ENCODE data around the gene SYK. TPM values are rescaled to one million over a fixed set of nuclear protein-coding genes. Genes with fewer than 3 reads are reported as not detected.

SYK gene
- total and polyA plus RNA-seq, 2 of the 4 experiments (the other 2 are of a cell fraction), result not detected

GRCh38 chr9:90841615-90842014 lies 40.0 kb downstream of the SYK start:
- intact Hi-C loops (cut with micrococcal nuclease), result no loop called here
- Histone ChIP-seq H3K9me3 (ENCODE audit: control insufficient read depth, insufficient read depth, low read length) (no peaks in the 10 kb centered on the region), H3K9me1 (ENCODE audit: insufficient read depth, low read length) (peaks cover 3% of the 10 kb centered on the region; the same call in 1 of the 2 replicates), H4K5ac (ENCODE audit: low read depth, low read length) (no peak overlapping the region), H4K8ac (ENCODE audit: low read depth in 2 of 2, low read length in 2 of 2) (no peak overlapping the region), H3K27me3 (ENCODE audit: control insufficient read depth, insufficient read depth, low read length) (no peaks in the 10 kb centered on the region), H3K14ac (replicated peaks; ENCODE audit: low read depth, low read length) (no peak overlapping the region), H3K4me1 (ENCODE audit: control insufficient read depth, insufficient read depth, low read length) (no peaks in the 10 kb centered on the region), H2BK120ac (ENCODE audit: low read depth, low read length) (no peak overlapping the region), H4K20me1 (ENCODE audit: insufficient read depth, low read length) (no peaks in the 10 kb centered on the region), H3K4me2 (ENCODE audit: low read depth, low read length) (no peak overlapping the region), H3K36me3 (ENCODE audit: control insufficient read depth, insufficient read depth, low read length) (no peaks in the 10 kb centered on the region), H2BK15ac (ENCODE audit: low read depth, low read length) (no peak overlapping the region), H2AFZ (replicated peaks; ENCODE audit: low read length, poor library complexity) (no peak overlapping the region), H3K79me1 (ENCODE audit: low read depth in 1 of 2, low read length in 2 of 2) (no peaks in the 10 kb centered on the region), H3K9ac (ENCODE audit: low read depth, low read length) (no peak overlapping the region), H3K18ac (ENCODE audit: low read depth, low read length) (no peak overlapping the region), H2AK9ac (replicated peaks; ENCODE audit: low read depth, low read length, poor library complexity) (no peak overlapping the region), H3K4ac (ENCODE audit: low read depth, low read length) (no peak overlapping the region), H3K27ac (ENCODE audit: insufficient read depth, low read length) (no peak overlapping the region), H3K23ac (ENCODE audit: low read depth, low read length) (no peak overlapping the region), H2AK5ac (ENCODE audit: low read depth, low read length) (no peak overlapping the region), H3K56ac (ENCODE audit: extremely low read depth, insufficient read depth, low read length) (no peak overlapping the region), H2BK20ac (ENCODE audit: low read depth, low read length) (no peak overlapping the region), H4K91ac (ENCODE audit: insufficient read depth, low read depth, low read length) (no peak overlapping the region), H2BK5ac (ENCODE audit: low read depth, low read length, poor library complexity, severe bottlenecking) (peak overlapping the region; percentile 93), H3K4me3 (ENCODE audit: insufficient read depth, low read depth, low read length) (no peak overlapping the region)
- ATAC-seq (ENCODE audit: low read depth) (no peak), DNase-seq (no peak)
- dilution Hi-C loops (cut with HindIII; ENCODE audit: low sequenced_read_pairs, unreplicated experiment), result no loop called here
- no TSS peak for BruUV-seq (replicated peaks)
- in situ Hi-C loops (cut with MboI; ENCODE audit: low sequenced_read_pairs), result no loop called here
- TF ChIP-seq CEBPB (IDR thresholded peaks at IDR 0.05; ENCODE audit: low read depth, low read length) (no peak), CTCF (conservative IDR thresholded peaks at IDR 0.05; ENCODE audit: low read depth, low read length) (no peak), CHD1 (IDR thresholded peaks at IDR 0.05; ENCODE audit: low read depth, low read length) (no peak), RCOR1 (IDR thresholded peaks at IDR 0.05; ENCODE audit: insufficient replicate concordance, low read length) (no peak), POLR2A (IDR thresholded peaks at IDR 0.05; ENCODE audit: low read depth, low read length) (no peak), ELK1 (IDR thresholded peaks at IDR 0.05; ENCODE audit: borderline replicate concordance, low read depth, low read length) (no peak), MAZ (IDR thresholded peaks at IDR 0.05; ENCODE audit: borderline replicate concordance, low read depth, low read length) (no peak), MAFK (IDR thresholded peaks at IDR 0.05; ENCODE audit: low read depth, low read length) (no peak), RAD21 (IDR thresholded peaks at IDR 0.05; ENCODE audit: low read length) (no peak), NFE2L2 (IDR thresholded peaks at IDR 0.05; ENCODE audit: low read depth, low read length) (no peak), SMC3 (IDR thresholded peaks at IDR 0.05; ENCODE audit: low read depth, low read length) (no peak), FOS (IDR thresholded peaks at IDR 0.05; ENCODE audit: low read depth, low read length) (no peak), MXI1 (IDR thresholded peaks at IDR 0.05; ENCODE audit: borderline replicate concordance, low read depth, low read length) (no peak), RFX5 (IDR thresholded peaks at IDR 0.05; ENCODE audit: low read depth, low read length) (no peak), BHLHE40 (IDR thresholded peaks at IDR 0.05; ENCODE audit: low read depth, low read length) (no peak)
- TF ChIP-seq, protein P1, sequence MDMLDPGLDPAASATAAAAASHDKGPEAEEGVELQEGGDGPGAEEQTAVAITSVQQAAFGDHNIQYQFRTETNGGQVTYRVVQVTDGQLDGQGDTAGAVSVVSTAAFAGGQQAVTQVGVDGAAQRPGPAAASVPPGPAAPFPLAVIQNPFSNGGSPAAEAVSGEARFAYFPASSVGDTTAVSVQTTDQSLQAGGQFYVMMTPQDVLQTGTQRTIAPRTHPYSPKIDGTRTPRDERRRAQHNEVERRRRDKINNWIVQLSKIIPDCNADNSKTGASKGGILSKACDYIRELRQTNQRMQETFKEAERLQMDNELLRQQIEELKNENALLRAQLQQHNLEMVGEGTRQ (IDR thresholded peaks at IDR 0.05; ENCODE audit: low read depth, low read length), result no peak
- POLR2A ChIA-PET (ENCODE audit: unreplicated experiment), result no interaction called here
- CTCF ChIA-PET, result no interaction called here
- 56% methylated on average over 1 of the region's 1 CpG; no CpG with 5 or more reads in 1 of the 2 experiments for whole genome bisulfite sequencing, 2 experiments (ENCODE audit: extremely low coverage in 2 of 2, insufficient read length in 1 of 2)
